Karpas-422 (cell line): ENCODE data around the gene WDR6. TPM values are rescaled to one million over a fixed set of nuclear protein-coding genes. Genes with fewer than 3 reads are reported as not detected.

ENCODE experiments used
- DNase-seq: peaks from one replicate; pipeline ENCODE4 v3.0.0-alpha.2; 2015
- H2AFZ ChIP-seq: fragments of 200-600 bp; sonication (generic); 2 replicates; pipeline ENCODE4 v1.6.1; 2014; ENCODE audit warnings: antibody characterized with exemption, low read length, mixed read lengths
- H3K27ac ChIP-seq: fragments of 200-600 bp; sonication (generic); 2 replicates; pipeline ENCODE4 v1.5.1; 2014; ENCODE audit warnings: mild to moderate bottlenecking, low read length, moderate library complexity
- H3K27me3 ChIP-seq: fragments of 200-600 bp; sonication (generic); 2 replicates; pipeline ENCODE4 v1.6.1; 2014; ENCODE audit warnings: low read length, mixed read lengths
- H3K36me3 ChIP-seq: fragments of 200-600 bp; sonication (generic); 2 replicates; pipeline ENCODE4 v1.6.1; 2014; ENCODE audit warnings: low read length, mixed read lengths; ENCODE audit not compliant: insufficient read depth
- H3K4me1 ChIP-seq: fragments of 200-600 bp; sonication (generic); 2 replicates; pipeline ENCODE4 v1.6.1; 2014; ENCODE audit warnings: mild to moderate bottlenecking, low read length, mixed read lengths
- H3K4me2 ChIP-seq: fragments of 200-600 bp; sonication (generic); 2 replicates; pipeline ENCODE4 v1.6.1; 2014; ENCODE audit warnings: low read length, low read depth, mild to moderate bottlenecking; ENCODE audit not compliant: poor library complexity, severe bottlenecking
- H3K4me3 ChIP-seq: fragments of 200-600 bp; sonication (generic); 2 replicates; pipeline ENCODE4 v1.5.1; 2014; ENCODE audit warnings: mild to moderate bottlenecking, antibody characterized with exemption, low read length, mixed read lengths
- H3K79me2 ChIP-seq: fragments of 200-600 bp; sonication (generic); 2 replicates; pipeline ENCODE4 v1.6.1; 2014; ENCODE audit warnings: mild to moderate bottlenecking, low read length, mixed read lengths
- H3K9ac ChIP-seq: fragments of 200-600 bp; sonication (generic); 2 replicates; pipeline ENCODE4 v1.6.0; 2014; ENCODE audit warnings: low read length
- H3K9me2 ChIP-seq: fragments of 200-600 bp; sonication (generic), shearing (Covaris generic); replicated peaks from 2 replicates; pipeline ENCODE4 v1.6.0; 2014; ENCODE audit warnings: mild to moderate bottlenecking, low read length, moderate library complexity; ENCODE audit not compliant: insufficient read depth
- H3K9me3 ChIP-seq: fragments of 300-700, 200-600 bp; sonication (generic); 2 replicates; pipeline ENCODE4 v1.6.1; 2014; ENCODE audit warnings: low read length, mixed read lengths
- H4K20me1 ChIP-seq: fragments of 200-600 bp; sonication (generic); 2 replicates; pipeline ENCODE4 v1.6.1; 2014; ENCODE audit warnings: mild to moderate bottlenecking, antibody characterized with exemption, low read length, low read depth; ENCODE audit not compliant: insufficient read depth
- total RNA-seq: library from RNA; depleted of rRNA; stranded (reverse); fragments of >200 nt; shearing (Covaris generic); gene quantifications from 2 replicates; pipeline ENCODE4 v1.2.3, GENCODE V29; 2014; ENCODE audit warnings: low replicate concordance

The WDR6 gene
- total RNA-seq, 1 experiment from 2014 or later = 82.1 TPM

GRCh38 chr3:48997102-48997635 lies 10.0 kb upstream of the WDR6 start:
- Histone ChIP-seq H4K20me1 (no peaks in the 10 kb centered on the region), H3K4me1 (no peaks in the 10 kb centered on the region), H3K9me2 (no peaks in the 10 kb centered on the region), H3K4me2 (no peak overlapping the region), H3K79me2 (peaks cover 23% of the 10 kb centered on the region), H3K4me3 (no peak overlapping the region), H2AFZ (no peak overlapping the region), H3K27me3 (no peaks in the 10 kb centered on the region), H3K9ac (no peak overlapping the region), H3K9me3 (no peaks in the 10 kb centered on the region), H3K27ac (no peak overlapping the region), H3K36me3 (0 out of 2 replicates have a peak, but pooled peaks cover 2% of the 10 kb centered on the region)
- no peak for DNase-seq

GRCh38 chr3:48997714-48998637 lies 9.2 kb upstream of the WDR6 start:
- H3K9me3 ChIP-seq = no peaks in the 10 kb centered on the region
- no peaks in the 10 kb centered on the region for H3K9me2 ChIP-seq
- no peaks in the 10 kb centered on the region for H3K4me1 ChIP-seq
- H3K27me3 ChIP-seq = no peaks in the 10 kb centered on the region
- no peak for DNase-seq
- no peak overlapping the region for H2AFZ ChIP-seq
- no peak overlapping the region for H3K27ac ChIP-seq
- 0 out of 2 replicates have a peak, but pooled peaks cover 2% of the 10 kb centered on the region for H3K36me3 ChIP-seq
- no peak overlapping the region for H3K9ac ChIP-seq
- H4K20me1 ChIP-seq = no peaks in the 10 kb centered on the region
- H3K79me2 ChIP-seq = peaks cover 15% of the 10 kb centered on the region; the same call in 1 of the 2 replicates
- no peak overlapping the region for H3K4me2 ChIP-seq
- no peak overlapping the region for H3K4me3 ChIP-seq

- Histone ChIP-seq H3K9me3 (no peaks in the 10 kb centered on the region), H3K9ac (no peak overlapping the region), H3K79me2 (peaks cover 8% of the 10 kb centered on the region; the same call in 1 of the 2 replicates), H4K20me1 (no peaks in the 10 kb centered on the region), H3K9me2 (no peaks in the 10 kb centered on the region), H3K27me3 (no peaks in the 10 kb centered on the region), H3K4me3 (no peak overlapping the region), H3K4me2 (no peak overlapping the region), H3K36me3 (0 out of 2 replicates have a peak, but pooled peaks cover 2% of the 10 kb centered on the region), H3K4me1 (no peaks in the 10 kb centered on the region), H2AFZ (no peak overlapping the region), H3K27ac (no peak overlapping the region)
- no peak for DNase-seq
Observed at GRCh38 chr3:48999085-48999858, 7.9 kb upstream of the WDR6 start.

GRCh38 chr3:49001155-49001554 lies 6.0 kb upstream of the WDR6 start:
- H4K20me1 ChIP-seq = no peaks in the 10 kb centered on the region
- no peak overlapping the region for H3K4me2 ChIP-seq
- peaks cover 4% of the 10 kb centered on the region for H3K4me1 ChIP-seq
- H3K4me3 ChIP-seq = no peak overlapping the region
- H3K36me3 ChIP-seq = no peaks in the 10 kb centered on the region
- H3K27me3 ChIP-seq = no peaks in the 10 kb centered on the region
- H3K9me3 ChIP-seq = no peaks in the 10 kb centered on the region
- H2AFZ ChIP-seq = no peak overlapping the region
- H3K79me2 ChIP-seq = no peaks in the 10 kb centered on the region; the same call in 1 of the 2 replicates
- no peak overlapping the region for H3K9ac ChIP-seq
- no peaks in the 10 kb centered on the region for H3K9me2 ChIP-seq
- DNase-seq = no peak
- no peak overlapping the region for H3K27ac ChIP-seq

- no peaks in the 10 kb centered on the region for H3K9me3 ChIP-seq
- H3K4me3 ChIP-seq = no peak overlapping the region
- no peak for DNase-seq
- H2AFZ ChIP-seq = no peak overlapping the region
- H3K36me3 ChIP-seq = no peaks in the 10 kb centered on the region
- peaks cover 7% of the 10 kb centered on the region; the same call in 1 of the 2 replicates for H4K20me1 ChIP-seq
- peaks cover 23% of the 10 kb centered on the region for H3K4me1 ChIP-seq
- H3K4me2 ChIP-seq = no peak overlapping the region
- no peaks in the 10 kb centered on the region for H3K27me3 ChIP-seq
- peaks cover 20% of the 10 kb centered on the region for H3K79me2 ChIP-seq
- H3K9me2 ChIP-seq = no peaks in the 10 kb centered on the region
- no peak overlapping the region for H3K27ac ChIP-seq
- no peak overlapping the region for H3K9ac ChIP-seq
Observed at GRCh38 chr3:49004352-49005302, 2.6 kb upstream of the WDR6 start.

GRCh38 chr3:49005303-49005680 lies 1.9 kb upstream of the WDR6 start:
- peaks cover 22% of the 10 kb centered on the region for H3K79me2 ChIP-seq
- no peak overlapping the region for H3K4me3 ChIP-seq
- no peak overlapping the region for H3K4me2 ChIP-seq
- no peaks in the 10 kb centered on the region for H3K27me3 ChIP-seq
- H2AFZ ChIP-seq = no peak overlapping the region
- H3K4me1 ChIP-seq = peaks cover 23% of the 10 kb centered on the region
- DNase-seq = no peak
- no peaks in the 10 kb centered on the region for H3K9me3 ChIP-seq
- no peaks in the 10 kb centered on the region for H3K9me2 ChIP-seq
- no peak overlapping the region for H3K9ac ChIP-seq
- no peak overlapping the region for H3K27ac ChIP-seq
- no peaks in the 10 kb centered on the region for H3K36me3 ChIP-seq
- H4K20me1 ChIP-seq = peaks cover 7% of the 10 kb centered on the region; the same call in 1 of the 2 replicates

GRCh38 chr3:49005998-49006397 lies 1.2 kb upstream of the WDR6 start:
- H3K9me3 ChIP-seq = no peaks in the 10 kb centered on the region
- H3K9me2 ChIP-seq = no peaks in the 10 kb centered on the region
- H4K20me1 ChIP-seq = peaks cover 7% of the 10 kb centered on the region; the same call in 1 of the 2 replicates
- H3K27me3 ChIP-seq = no peaks in the 10 kb centered on the region
- peaks cover 23% of the 10 kb centered on the region for H3K4me1 ChIP-seq
- peak overlapping the region; percentile 93 for H3K4me2 ChIP-seq
- peak overlapping the region; percentile 77 for H3K9ac ChIP-seq
- H3K27ac ChIP-seq = no peak overlapping the region
- H3K4me3 ChIP-seq = peak overlapping the region; percentile 82
- H3K79me2 ChIP-seq = peaks cover 22% of the 10 kb centered on the region
- no peaks in the 10 kb centered on the region for H3K36me3 ChIP-seq
- no peak for DNase-seq
- no peak overlapping the region for H2AFZ ChIP-seq
